Breast epithelium (tissue), 4 donors: ENCODE data around the gene CLCA2. TPM values are rescaled to one million over a fixed set of nuclear protein-coding genes. Genes with fewer than 3 reads are reported as not detected.

Source experiments
- DNase-seq, 2 donors: peaks; one replicate each; pipeline ENCODE4 v3.0.0-alpha.2; 2019; ENCODE audit warnings: low spot score in 2 of 2
- H3K27ac ChIP-seq, 2 donors: fragments of 200-600 bp; sonication (generic) in 1 of 2; one replicate each; pipeline ENCODE4 v1.5.1; 2016 to 2019; ENCODE audit warnings: mild to moderate bottlenecking in 1 of 2
- H3K27me3 ChIP-seq, 2 donors: fragments of 200-600 bp; sonication (generic) in 1 of 2; one replicate each; pipeline versions ENCODE4 v1.5.1 to v1.6.0; 2017 to 2019; ENCODE audit warnings: control low read depth in 1 of 2, mild to moderate bottlenecking in 1 of 2
- H3K36me3 ChIP-seq: fragments of 200-600 bp; one replicate; pipeline ENCODE4 v1.5.1; 2019
- H3K4me1 ChIP-seq, 2 donors: fragments of 200-600 bp; sonication (generic); one replicate each; pipeline ENCODE4 v1.5.1; 2016 to 2019; ENCODE audit warnings: control low read depth in 1 of 2
- H3K4me3 ChIP-seq, 3 donors: fragments of 200-600 bp; sonication (generic); 1 replicate in 2 of 3; 2 replicates in 1 of 3; pipeline ENCODE4 v1.5.1; 2016 to 2019; ENCODE audit warnings: mild to moderate bottlenecking in 3 of 3, moderate library complexity in 2 of 3
- H3K9me3 ChIP-seq, 2 donors: fragments of 200-600 bp; sonication (generic) in 1 of 2; one replicate each; pipeline ENCODE4 v1.5.1; 2016 to 2019; ENCODE audit warnings: control low read depth in 1 of 2
- CTCF ChIP-seq, 3 donors: fragments of 450-650 bp; IDR thresholded peaks; one replicate each; pipeline ENCODE4 v1.5.1; 2016 to 2017; ENCODE audit warnings: antibody characterized with exemption in 3 of 3, mild to moderate bottlenecking in 3 of 3, moderate library complexity in 3 of 3
- POLR2A ChIP-seq: fragments of 450-650 bp; IDR thresholded peaks from one replicate; pipeline ENCODE4 v1.6.1; 2016; ENCODE audit warnings: antibody characterized with exemption, mild to moderate bottlenecking, moderate library complexity
- POLR2AphosphoS5 ChIP-seq, 3 donors: sonication (generic); formaldehyde crosslinking; IDR thresholded peaks; one replicate each; pipeline ENCODE4 v1.6.1; 2017; ENCODE audit warnings: antibody characterized with exemption in 3 of 3
- intact Hi-C: fragments of 100-400 bp; cut with DNase I; formaldehyde crosslinking; loops from one replicate; pipeline ENCODE4 v1.15.1; 2023; ENCODE audit warnings: low total_unique reads
- total RNA-seq, 3 donors: library from RNA; depleted of rRNA; stranded (reverse); fragments of >200 nt; gene quantifications; one replicate each; pipeline ENCODE4 v1.1.0, GENCODE V29; 2016

The CLCA2 gene
- total RNA-seq, 3 donors from 2014 or later = 1.3 to 30.3 (median 1.6) TPM

GRCh38 chr1:86389307-86389706 is 34.7 kb upstream of the CLCA2 start:
- Histone ChIP-seq H3K36me3 (no peaks in the 10 kb centered on the region), H3K27ac (peak overlapping the region in 1 of 2 donors; percentile 17), H3K4me1 (peaks cover 0 to 4% of the 10 kb centered on the region in 2 donors), H3K9me3 (no peaks in the 10 kb centered on the region), H3K4me3 (no peak overlapping the region), H3K27me3 (no peaks in the 10 kb centered on the region)
- DNase-seq = no peak
- intact Hi-C loops = no loop called here
- TF ChIP-seq POLR2A (no peak), POLR2AphosphoS5 (IDR thresholded peaks at IDR 0.05) (no peak), CTCF (IDR thresholded peaks at IDR 0.05) (no peak)

- Histone ChIP-seq H3K27me3 (no peaks in the 10 kb centered on the region), H3K4me3 (peak overlapping the region in 2 of 3 donors; percentile 76 to 95), H3K27ac (peak overlapping the region in 1 of 2 donors; percentile 95), H3K4me1 (peaks cover 0 to 4% of the 10 kb centered on the region in 2 donors), H3K36me3 (no peaks in the 10 kb centered on the region), H3K9me3 (no peaks in the 10 kb centered on the region)
- no peak for DNase-seq
- no peak for TF ChIP-seq CTCF (IDR thresholded peaks at IDR 0.05)
- no peak for TF ChIP-seq POLR2AphosphoS5 (IDR thresholded peaks at IDR 0.05)
- TF ChIP-seq POLR2A = no peak
- intact Hi-C loops = no loop called here
Measured at GRCh38 chr1:86394416-86394815, 29.6 kb upstream of the CLCA2 start.

- Histone ChIP-seq H3K36me3 (no peaks in the 10 kb centered on the region), H3K27ac (peak within 1 kb of the TSS; percentile 92 to 95), H3K9me3 (no peaks in the 10 kb centered on the region), H3K4me1 (peaks cover 0 to 4% of the 10 kb centered on the region in 2 donors), H3K27me3 (no peaks in the 10 kb centered on the region), H3K4me3 (peak within 1 kb of the TSS; percentile 76 to 95 (median 90))
- DNase-seq = peak; percentile 91
- intact Hi-C loops = no loop called here
- TF ChIP-seq POLR2A (peak; percentile 62), CTCF (IDR thresholded peaks at IDR 0.05) (no peak), POLR2AphosphoS5 (IDR thresholded peaks at IDR 0.05) (peak; percentile 43 to 88 (median 48))
Measured at GRCh38 chr1:86395751-86396497, 28.0 kb upstream of the CLCA2 start, which contains the start of gene ODF2L. Gene ODF2L, minus strand, starts transcription at chr1:86396323. Its CDS starts 9,296 bp downstream, at chr1:86387027.

GRCh38 chr1:86396498-86396890 is 27.5 kb upstream of the CLCA2 start:
- Histone ChIP-seq H3K27ac (peak overlapping the region; percentile 92 to 95), H3K9me3 (no peaks in the 10 kb centered on the region), H3K4me3 (peak overlapping the region; percentile 76 to 95 (median 90)), H3K4me1 (peaks cover 0 to 4% of the 10 kb centered on the region in 2 donors), H3K27me3 (no peaks in the 10 kb centered on the region), H3K36me3 (no peaks in the 10 kb centered on the region)
- TF ChIP-seq CTCF (IDR thresholded peaks at IDR 0.05) = no peak
- no peak for TF ChIP-seq POLR2A
- TF ChIP-seq POLR2AphosphoS5 (IDR thresholded peaks at IDR 0.05) = no peak
- DNase-seq = no peak
- intact Hi-C loops = no loop called here

- Histone ChIP-seq H3K36me3 (no peaks in the 10 kb centered on the region), H3K27me3 (no peaks in the 10 kb centered on the region), H3K4me1 (no peaks in the 10 kb centered on the region), H3K4me3 (no peak overlapping the region), H3K9me3 (no peaks in the 10 kb centered on the region), H3K27ac (no peak overlapping the region)
- TF ChIP-seq POLR2A (no peak), CTCF (IDR thresholded peaks at IDR 0.05) (no peak), POLR2AphosphoS5 (IDR thresholded peaks at IDR 0.05) (no peak)
- no peak for DNase-seq
- intact Hi-C loops = no loop called here
Measured at GRCh38 chr1:86409416-86410021, 14.5 kb upstream of the CLCA2 start.
